Measurements from ENCODE around the gene RASA3.

Gene RASA3

GRCh38 chr13:113955691-113956090 lies 176.7 kb downstream of the RASA3 start:
- peaks cover 58% of the 10 kb centered on the region for H3K9me3 Mint-ChIP-seq
- DNase-seq: no peak
- no peak overlapping the region for H3K4me3 Mint-ChIP-seq
- peaks cover 10% of the 10 kb centered on the region for H3K27me3 Mint-ChIP-seq (ENCODE audit: low read depth, poor library complexity)
- H3K27ac Mint-ChIP-seq: no peak overlapping the region
- TF ChIP-seq CTCF (IDR thresholded peaks at IDR 0.05): no peak
- no peaks in the 10 kb centered on the region for H3K36me3 Mint-ChIP-seq (ENCODE audit: low read depth)
- no peaks in the 10 kb centered on the region for H3K4me1 Mint-ChIP-seq

DNA sequence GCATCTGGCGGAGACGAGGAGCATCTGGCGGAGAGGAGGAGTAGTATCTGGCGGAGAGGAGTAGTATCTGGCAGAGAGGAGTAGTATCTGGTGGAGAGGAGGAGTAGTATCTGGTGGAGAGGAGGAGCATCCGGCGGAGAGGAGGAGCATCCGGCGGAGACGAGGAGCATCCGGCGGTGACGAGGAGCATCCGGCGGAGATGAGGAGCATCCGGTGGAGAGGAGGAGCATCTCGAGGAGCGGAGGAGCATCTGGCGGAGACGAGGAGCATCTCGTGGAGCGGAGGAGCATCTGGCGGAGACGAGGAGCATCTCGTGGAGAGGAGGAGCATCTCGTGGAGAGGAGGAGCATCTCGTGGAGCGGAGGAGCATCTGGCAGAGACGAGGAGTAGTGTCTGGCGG lies 177.2 kb downstream of the RASA3 start:
- H3K9me3 Mint-ChIP-seq: peaks cover 53% of the 10 kb centered on the region
- no peak for TF ChIP-seq CTCF (IDR thresholded peaks at IDR 0.05)
- H3K4me3 Mint-ChIP-seq: no peak overlapping the region
- H3K4me1 Mint-ChIP-seq: no peaks in the 10 kb centered on the region
- DNase-seq: no peak
- no peak overlapping the region for H3K27ac Mint-ChIP-seq
- no peaks in the 10 kb centered on the region for H3K36me3 Mint-ChIP-seq (ENCODE audit: low read depth)
- H3K27me3 Mint-ChIP-seq (ENCODE audit: low read depth, poor library complexity): peaks cover 10% of the 10 kb centered on the region

GRCh38 chr13:113954046-113954835 lies 178.2 kb downstream of the RASA3 start:
- no peaks in the 10 kb centered on the region for H3K36me3 Mint-ChIP-seq (ENCODE audit: low read depth)
- no peak overlapping the region for H3K4me3 Mint-ChIP-seq
- peaks cover 11% of the 10 kb centered on the region for H3K27me3 Mint-ChIP-seq (ENCODE audit: low read depth, poor library complexity)
- H3K27ac Mint-ChIP-seq: no peak overlapping the region
- peaks cover 45% of the 10 kb centered on the region for H3K9me3 Mint-ChIP-seq
- no peak for TF ChIP-seq CTCF (IDR thresholded peaks at IDR 0.05)
- peaks cover 1% of the 10 kb centered on the region for H3K4me1 Mint-ChIP-seq
- no peak for DNase-seq

DNA sequence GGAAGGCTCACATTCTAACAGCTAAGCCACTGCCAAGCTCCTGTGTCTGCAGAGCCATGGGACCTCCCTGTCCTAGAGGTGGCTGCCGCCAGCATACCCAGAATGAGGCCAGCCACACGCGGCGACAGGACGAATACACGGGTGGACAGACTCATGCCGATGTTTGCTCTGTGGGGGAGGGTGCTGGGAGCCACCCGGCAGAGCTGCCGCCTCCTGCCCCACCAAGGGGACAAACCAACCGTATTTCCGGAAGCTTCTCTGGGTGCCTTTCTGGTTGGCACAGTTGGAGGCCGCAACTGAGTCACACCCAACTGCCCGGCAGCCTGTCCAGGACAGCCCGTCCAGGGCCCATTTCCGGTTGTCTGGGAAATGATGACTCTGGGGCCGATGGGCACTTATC lies 178.9 kb downstream of the RASA3 start:
- H3K36me3 Mint-ChIP-seq (ENCODE audit: low read depth): no peaks in the 10 kb centered on the region
- TF ChIP-seq CTCF (IDR thresholded peaks at IDR 0.05): no peak
- no peak for DNase-seq
- no peak overlapping the region for H3K4me3 Mint-ChIP-seq
- H3K4me1 Mint-ChIP-seq: peaks cover 3% of the 10 kb centered on the region
- peaks cover 12% of the 10 kb centered on the region for H3K27me3 Mint-ChIP-seq (ENCODE audit: low read depth, poor library complexity)
- no peak overlapping the region for H3K27ac Mint-ChIP-seq
- peaks cover 38% of the 10 kb centered on the region for H3K9me3 Mint-ChIP-seq

DNA sequence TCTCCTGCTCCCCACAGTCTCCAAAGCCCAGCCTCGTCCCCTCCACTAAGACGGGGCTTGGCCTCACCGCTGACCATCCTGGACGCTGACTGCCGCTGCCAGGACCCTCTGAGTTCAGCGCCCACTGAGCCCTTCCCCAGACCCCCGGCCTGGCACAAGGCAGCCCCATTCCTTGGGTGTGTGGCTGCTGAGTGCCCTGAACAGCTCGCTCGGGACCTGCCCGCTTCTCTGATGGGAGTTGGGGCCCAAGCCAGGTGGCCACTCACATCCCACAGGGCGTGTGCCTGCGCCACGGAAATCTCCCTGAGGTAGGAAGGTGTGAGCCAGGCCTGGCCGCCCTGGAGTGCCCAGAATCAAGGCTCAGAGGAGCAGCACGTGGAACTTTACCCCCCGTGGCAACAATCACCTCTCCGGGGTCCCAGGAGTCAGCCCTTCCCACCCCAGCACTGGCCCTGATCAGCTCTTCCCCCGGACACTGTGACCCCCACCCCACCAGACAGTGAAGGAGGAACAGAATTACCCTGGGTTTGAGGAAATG lies 179.4 kb downstream of the RASA3 start:
- no peak for DNase-seq
- no peak overlapping the region for H3K4me3 Mint-ChIP-seq
- peaks cover 3% of the 10 kb centered on the region for H3K4me1 Mint-ChIP-seq
- no peaks in the 10 kb centered on the region for H3K36me3 Mint-ChIP-seq (ENCODE audit: low read depth)
- no peak overlapping the region for H3K27ac Mint-ChIP-seq
- peaks cover 33% of the 10 kb centered on the region for H3K9me3 Mint-ChIP-seq
- peaks cover 12% of the 10 kb centered on the region for H3K27me3 Mint-ChIP-seq (ENCODE audit: low read depth, poor library complexity)
- no peak for TF ChIP-seq CTCF (IDR thresholded peaks at IDR 0.05)
